Stimulated activated CD4-positive, alpha-beta T cell treated with anti-CD3 and anti-CD28 coated beads, TNF-alpha, amount 100 ng/mL, for 24 hours (primary cell): Measurements from ENCODE around the gene TCF20.

ENCODE experiments used
- DNase-seq, 3 experiments: peaks; one replicate each; pipeline ENCODE4 v3.0.0-alpha.2; 2020; ENCODE audit warnings: low read depth in 3 of 3

Gene TCF20

DNA sequence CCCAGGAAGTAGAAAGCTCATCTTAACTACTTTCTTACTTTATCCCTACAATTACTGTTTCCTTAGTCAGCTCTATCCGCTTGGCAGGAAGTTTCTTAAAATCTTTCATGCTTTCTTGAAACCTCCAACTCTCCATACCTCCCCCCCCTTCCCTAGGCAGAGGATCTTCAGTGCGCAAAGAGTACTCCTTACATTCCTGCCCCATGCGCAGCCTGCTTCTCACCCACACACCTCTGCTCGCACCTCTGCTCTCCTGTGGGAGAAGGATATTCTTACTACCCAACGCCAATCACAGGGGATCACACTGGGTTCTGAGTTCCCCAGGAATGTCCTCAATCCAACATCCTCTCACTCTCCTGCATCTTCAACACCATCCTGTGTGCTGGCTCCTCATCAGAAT lies 12.3 kb downstream of the TCF20 start:
- DNase-seq, result no peak

DNA sequence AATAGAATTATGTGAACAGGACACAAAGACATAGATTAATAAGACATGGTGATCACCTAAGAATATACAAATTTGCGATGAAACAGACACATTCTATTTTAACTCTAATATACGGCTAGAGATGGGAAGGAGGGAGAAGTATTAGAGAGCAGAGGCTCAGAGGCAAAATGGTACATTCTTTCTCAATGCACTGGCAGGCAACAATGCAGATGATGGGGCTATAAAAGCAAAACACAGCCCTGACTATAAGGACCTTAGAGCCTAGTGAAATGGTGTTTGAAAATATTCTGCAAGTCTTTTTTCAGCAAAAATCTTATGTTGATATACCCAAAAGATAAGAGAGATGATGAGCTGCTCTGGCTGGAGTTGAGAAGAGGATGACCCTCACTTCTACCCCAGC lies 13.1 kb downstream of the TCF20 start:
- DNase-seq, result no peak

DNA sequence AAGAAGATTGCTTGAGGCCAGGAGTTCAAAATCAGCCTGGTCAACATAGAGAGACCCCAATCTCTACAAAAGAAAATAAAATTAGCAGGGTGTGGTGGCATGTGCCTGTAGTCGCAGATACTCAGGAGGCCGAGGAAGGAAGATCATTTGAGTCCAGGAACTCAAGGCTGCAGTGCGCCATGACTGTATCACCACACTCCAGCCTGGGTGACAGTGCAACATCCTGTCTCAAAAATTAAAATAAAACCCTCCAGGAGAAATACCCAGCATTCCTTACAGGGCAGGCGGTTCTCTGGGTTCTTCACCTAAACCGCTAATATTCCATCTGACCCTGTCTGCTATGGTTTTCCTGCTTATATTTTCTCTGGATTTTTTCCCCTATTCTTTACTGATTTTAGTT lies 13.5 kb downstream of the TCF20 start:
- DNase-seq, result no peak

DNA sequence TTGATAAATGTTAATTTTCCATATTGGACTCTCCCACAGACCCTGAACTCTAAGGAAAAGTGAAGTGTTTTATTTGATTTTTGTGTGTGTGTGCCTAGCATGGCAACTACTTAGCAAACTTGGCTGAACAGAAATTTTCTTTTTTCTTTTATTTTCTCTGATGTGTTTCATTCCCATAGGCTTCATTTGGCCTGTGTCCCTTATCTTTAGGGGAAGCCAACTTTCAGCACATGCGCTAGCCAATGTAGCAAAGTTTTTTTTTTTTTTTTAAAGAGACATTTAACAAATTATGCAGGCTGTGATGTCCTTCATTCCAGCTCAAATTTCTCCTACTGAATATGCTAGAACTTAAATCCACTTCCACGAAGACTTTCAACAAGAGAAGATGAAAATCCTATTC lies 14.2 kb downstream of the TCF20 start:
- no peak for DNase-seq

DNA sequence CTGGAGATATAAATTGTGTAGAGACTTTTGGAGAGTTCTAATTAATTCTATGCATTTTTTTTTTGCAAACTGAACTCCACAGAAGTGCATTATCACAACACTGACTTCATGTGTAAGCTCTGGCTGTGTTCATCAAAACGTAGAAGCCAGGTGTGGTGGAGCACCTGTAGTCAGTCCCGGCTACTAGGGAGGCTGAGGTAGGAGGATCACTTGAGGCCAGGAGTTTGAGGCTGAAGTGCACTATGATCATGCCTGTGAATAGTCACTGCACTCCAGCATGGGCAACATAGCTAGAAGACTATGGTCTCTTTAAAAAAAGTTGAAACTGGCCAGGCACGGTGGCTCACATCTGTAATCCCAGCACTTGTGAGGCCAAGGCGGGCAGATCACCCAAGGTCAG lies 20.6 kb downstream of the TCF20 start:
- no peak for DNase-seq

DNA sequence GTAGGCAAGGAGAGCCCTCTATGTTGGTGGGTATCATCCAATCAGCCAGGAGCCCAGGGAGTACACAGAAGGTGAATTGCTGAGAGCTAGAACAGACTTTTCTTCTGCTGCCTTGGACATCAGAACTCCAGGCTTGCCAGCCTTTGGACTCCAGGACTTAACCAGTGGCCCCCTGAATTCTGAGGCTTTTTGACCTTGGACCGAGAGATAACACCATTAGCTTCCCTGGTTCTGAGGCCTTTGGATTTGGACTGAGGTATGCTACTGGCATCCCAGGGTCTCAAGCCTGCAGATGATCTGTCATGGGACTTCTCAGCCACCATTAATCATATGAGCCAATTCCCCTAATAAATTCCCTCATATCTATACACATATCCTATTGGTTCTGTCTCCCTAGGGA lies 21.5 kb downstream of the TCF20 start:
- no peak for DNase-seq

DNA sequence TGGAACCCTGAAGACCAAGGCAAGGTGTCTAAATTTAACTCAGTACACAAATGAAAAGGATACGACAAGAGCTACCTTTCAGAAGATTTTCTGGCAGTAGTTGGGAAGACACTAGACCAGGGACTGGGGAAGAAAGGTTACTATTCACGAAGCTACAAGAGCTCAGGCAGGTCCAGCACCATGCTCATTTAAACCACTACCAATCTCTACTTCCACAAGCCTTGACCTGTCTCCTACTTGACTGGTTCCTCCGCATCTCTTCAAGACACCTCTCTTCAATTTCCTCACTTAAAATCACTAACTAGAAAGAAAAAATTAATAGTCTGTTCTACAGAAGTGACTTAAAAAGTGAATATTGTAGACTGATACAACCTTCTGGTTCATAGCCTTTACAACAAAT lies 22.9 kb downstream of the TCF20 start:
- no peak for DNase-seq

DNA sequence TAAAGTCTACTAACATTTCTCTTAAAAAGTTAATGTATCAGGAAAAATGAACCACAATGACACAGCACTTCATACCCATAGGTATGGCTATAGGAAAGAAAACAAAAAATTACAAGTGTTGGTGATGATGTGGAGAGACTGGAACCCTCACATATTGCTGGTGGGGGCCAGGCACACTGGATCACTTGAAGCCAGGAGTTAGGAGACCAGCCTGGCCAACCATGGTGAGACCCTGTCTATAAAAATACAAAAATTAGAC lies 26.7 kb downstream of the TCF20 start:
- no peak for DNase-seq

DNA sequence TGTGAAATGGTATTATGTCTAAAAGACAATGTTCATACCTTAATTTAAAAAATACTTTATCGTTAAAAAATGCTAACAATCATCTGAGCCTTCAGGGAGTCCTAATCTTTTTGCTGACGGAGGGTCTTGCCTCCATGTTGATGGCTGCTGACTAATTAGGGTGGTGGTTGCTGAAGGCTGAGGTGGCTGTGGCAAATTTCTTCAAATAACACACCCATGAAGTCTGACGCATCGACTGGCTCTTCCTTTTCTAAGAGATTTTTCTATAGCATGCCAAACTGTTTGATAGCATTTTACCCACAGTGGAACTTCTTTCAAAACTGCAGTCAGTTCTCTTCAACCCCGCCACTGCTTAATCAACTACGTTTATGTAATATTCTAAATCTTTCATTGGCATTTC lies 33.6 kb downstream of the TCF20 start:
- DNase-seq, result no peak

DNA sequence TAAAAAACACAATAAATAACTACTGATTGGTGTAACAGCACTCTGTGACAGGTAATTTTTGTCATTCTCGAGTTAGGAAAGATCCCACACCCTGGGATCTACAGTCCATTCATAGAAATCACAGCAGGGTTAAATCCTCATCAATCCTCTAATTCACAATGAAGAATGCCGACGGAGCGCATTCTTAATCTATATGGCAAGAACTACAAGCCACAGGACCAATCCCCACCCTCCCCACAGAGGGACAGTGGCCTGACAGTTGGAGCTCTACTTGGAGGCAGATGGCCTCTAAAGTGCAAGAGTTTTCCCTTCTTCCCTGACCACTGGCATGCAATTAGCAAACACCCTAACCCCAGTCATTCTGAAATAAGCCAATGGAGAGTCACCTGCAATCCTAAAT lies 34.2 kb downstream of the TCF20 start:
- no peak for DNase-seq

DNA sequence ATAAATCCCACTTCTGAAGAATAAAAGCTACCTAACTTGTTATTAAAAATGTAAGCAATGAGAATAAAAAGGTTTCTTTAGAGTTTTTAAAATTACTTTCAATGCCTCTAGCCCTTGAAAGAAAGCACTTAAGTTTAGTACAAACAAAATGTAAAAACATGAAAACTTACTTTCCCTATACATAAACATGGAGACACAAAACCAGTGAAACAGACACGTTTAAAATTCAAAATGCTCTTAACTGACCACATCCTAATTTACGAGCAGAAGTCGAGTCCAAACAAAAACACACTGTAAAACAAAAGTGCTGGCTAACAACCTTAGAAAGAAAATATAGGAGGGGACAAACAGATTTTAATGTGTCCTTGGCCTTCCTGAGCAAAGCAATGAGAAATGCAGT lies 36.6 kb downstream of the TCF20 start:
- no peak for DNase-seq

DNA sequence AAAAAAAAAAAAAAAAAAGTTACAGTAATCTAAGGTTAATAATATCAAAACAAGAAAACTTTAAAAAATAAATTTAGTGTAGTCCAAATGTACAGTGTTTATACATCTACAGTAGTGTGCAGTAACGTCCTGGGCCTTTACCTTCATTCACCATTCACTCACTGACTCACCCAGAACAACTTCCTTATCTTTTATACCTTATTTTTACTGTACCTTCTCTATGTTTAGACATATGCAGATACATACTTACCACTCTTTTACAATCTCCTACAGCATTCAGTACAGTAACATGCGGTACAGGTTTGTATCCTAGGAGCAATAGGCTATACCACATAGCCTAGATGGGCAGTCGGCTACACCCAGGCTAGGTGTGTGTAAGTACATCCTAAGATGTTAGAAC lies 38.5 kb downstream of the TCF20 start:
- no peak for DNase-seq

DNA sequence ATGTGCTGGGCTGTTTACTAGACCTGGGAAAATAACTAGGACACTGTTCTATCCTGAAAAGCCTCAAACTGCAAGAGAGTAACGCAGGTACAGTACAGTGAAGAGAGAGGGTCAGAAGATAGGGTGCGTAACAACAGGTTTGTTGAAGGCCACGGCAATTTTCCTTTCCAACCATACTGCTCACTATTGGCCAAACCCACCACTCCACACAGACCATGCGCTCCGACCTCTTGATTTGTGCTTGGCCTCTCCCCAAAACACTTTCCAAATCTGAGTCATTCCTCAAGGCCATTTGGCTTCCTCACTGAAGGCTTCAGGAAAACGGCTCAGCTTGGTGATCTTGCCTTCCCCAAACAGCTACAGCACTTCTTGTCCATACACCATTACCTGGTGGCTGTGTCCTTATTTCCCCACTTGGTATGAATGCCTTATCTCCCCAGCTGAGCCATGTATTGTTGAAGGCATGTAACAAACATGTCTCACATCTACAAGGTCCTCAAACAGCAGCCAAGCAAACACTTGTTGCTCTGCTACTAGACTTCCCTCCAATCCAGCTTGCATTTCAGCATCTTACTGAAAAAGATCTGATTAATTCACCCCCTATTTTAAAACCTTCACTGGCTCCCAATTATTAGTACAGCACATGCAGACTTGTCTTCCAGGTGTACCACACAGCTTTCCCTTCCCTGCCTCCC lies 40.9 kb downstream of the TCF20 start:
- DNase-seq, result no peak

DNA sequence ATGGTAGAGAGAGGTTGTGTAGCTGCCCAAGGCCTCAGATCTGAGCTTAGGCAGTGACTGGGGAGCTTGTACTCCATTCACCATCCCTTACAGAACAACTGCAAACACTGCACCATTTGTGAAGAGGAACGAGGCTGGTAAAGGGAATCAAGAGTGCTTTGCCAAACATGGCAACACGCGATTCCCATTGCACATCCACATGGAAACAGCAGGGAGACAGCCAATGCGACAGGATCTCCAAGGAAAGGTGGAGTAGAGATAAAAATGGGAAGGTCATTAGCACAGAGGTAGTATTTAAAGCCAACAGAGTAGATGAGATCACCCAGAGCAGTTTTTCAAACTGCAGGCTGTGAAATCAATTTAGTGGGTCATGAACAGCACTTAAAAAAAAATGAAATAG lies 42.0 kb downstream of the TCF20 start:
- DNase-seq, result no peak

DNA sequence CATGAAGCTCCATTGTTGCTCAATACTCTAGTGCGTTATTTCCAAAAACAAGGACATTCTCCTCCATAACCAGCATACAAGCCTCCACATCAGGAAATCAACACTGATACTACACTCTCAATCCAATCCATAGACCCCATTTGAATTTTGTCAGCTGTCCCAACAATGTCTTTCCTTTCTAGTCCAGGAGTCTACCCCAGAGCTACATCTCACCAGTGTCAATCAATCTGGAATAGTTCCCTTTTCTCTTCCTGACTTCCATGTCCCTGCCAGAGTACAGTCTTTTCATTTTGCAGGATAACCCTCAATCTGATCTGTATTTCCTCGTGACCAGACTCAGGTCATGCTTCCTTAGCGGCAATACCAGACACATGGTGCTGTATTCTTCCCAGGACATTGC lies 43.0 kb downstream of the TCF20 start:
- no peak for DNase-seq

DNA sequence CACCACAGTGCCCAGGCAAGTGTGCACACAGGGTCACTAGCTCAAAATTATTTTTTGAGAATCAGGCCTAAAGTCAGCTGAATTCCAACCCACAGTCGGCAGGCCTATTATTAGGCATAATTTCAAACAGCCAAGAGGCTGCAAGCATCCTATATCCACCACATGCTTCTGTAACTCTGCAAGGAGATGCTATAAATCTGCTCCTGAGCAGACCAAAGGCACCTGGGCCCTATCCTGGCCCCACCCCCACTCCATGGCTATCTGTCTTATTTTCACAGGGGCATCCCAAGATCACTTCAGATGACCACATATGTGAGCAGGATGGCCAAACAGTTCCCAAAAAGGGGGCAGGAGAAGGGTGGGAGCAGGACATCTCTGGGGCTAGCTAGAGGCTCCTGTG lies 44.6 kb downstream of the TCF20 start:
- no peak for DNase-seq

DNA sequence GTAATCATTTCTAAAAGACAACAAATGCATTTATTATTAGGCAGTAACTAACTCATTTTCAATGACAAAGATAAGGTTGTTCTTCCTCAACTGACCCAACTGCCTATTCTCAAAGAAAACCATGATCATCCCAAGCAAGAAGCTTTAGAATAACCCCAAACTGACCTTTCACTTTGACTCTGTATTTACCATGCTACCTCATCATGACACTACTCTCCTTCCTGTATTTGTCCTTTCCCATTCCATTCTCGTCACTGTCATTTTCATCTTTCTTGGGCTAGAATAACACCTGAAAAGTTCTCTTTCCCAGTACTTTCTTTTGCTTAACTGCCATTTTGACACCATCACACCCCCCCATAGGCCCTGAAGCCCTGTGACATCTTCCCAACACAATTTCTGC lies 48.3 kb downstream of the TCF20 start:
- DNase-seq, result no peak
